Parathyroid adenoma (tissue), 2 donors: ENCODE data around the gene TYRO3.

Experiments
- H2AFZ ChIP-seq: fragments of 300-600 bp; sonication (generic); one replicate; pipeline ENCODE4 v1.7.0; 2017; ENCODE audit warnings: antibody characterized with exemption, mild to moderate bottlenecking
- H3K27ac ChIP-seq: fragments of 300-600 bp; sonication (generic); one replicate; pipeline ENCODE4 v1.7.0; 2017
- H3K27me3 ChIP-seq: fragments of 300-600 bp; sonication (generic); one replicate; pipeline ENCODE4 v1.7.0; 2017; ENCODE audit warnings: low read length; ENCODE audit not compliant: control insufficient read depth, insufficient read depth
- H3K36me3 ChIP-seq: fragments of 300-600 bp; sonication (generic); one replicate; pipeline ENCODE4 v1.7.0; 2017; ENCODE audit warnings: low read length; ENCODE audit not compliant: control insufficient read depth, insufficient read depth
- H3K4me1 ChIP-seq: fragments of 300-600 bp; sonication (generic); one replicate; pipeline ENCODE4 v1.7.0; 2017; ENCODE audit warnings: control low read depth
- H3K4me2 ChIP-seq: fragments of 300-600 bp; sonication (generic); one replicate; pipeline ENCODE4 v1.7.0; 2017; ENCODE audit warnings: low read length
- H3K4me3 ChIP-seq: fragments of 300-600 bp; sonication (generic); one replicate; pipeline ENCODE4 v1.7.0; 2017; ENCODE audit warnings: low read depth, low read length
- H3K79me2 ChIP-seq: fragments of 300-600 bp; sonication (generic); one replicate; pipeline ENCODE4 v1.7.0; 2017; ENCODE audit warnings: control low read depth
- H3K9ac ChIP-seq: fragments of 300-600 bp; sonication (generic); one replicate; pipeline ENCODE4 v1.7.0; 2017; ENCODE audit warnings: mild to moderate bottlenecking
- H3K9me3 ChIP-seq: fragments of 300-600 bp; sonication (generic); one replicate; pipeline ENCODE4 v1.7.0; 2017; ENCODE audit warnings: low read length; ENCODE audit not compliant: control insufficient read depth
- TF ChIP-seq, protein P1 (sequence below): fragments of 300-600 bp; sonication (generic); IDR thresholded peaks from one replicate; pipeline ENCODE4 v1.7.0; 2017; ENCODE audit warnings: antibody characterized with exemption, mild to moderate bottlenecking
- donor health status: primary hyperparathyroidism.

TYRO3 gene

DNA sequence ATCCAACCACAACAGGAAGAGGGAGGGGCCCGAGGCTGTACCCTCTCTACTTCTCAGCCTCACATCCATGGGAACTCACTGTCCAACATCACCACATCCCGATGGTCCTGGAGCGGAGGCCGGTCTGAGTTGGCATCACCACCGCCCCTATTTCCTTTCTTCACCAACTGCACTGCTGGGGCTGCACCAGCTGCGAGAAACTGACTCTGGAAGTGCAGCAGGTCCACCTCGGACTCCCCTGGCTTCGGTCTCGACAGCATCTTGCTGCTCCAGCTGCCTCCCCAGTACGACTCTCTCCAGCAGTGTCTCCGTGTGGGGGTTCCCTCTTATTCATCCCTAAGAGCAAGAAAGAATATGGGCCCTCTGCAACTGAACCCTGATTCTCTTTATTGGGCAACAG, 22.1 kb upstream of the TYRO3 start:
- H3K9ac ChIP-seq, result no peak overlapping the region
- H3K36me3 ChIP-seq, result no peaks in the 10 kb centered on the region
- TF ChIP-seq, protein P1, sequence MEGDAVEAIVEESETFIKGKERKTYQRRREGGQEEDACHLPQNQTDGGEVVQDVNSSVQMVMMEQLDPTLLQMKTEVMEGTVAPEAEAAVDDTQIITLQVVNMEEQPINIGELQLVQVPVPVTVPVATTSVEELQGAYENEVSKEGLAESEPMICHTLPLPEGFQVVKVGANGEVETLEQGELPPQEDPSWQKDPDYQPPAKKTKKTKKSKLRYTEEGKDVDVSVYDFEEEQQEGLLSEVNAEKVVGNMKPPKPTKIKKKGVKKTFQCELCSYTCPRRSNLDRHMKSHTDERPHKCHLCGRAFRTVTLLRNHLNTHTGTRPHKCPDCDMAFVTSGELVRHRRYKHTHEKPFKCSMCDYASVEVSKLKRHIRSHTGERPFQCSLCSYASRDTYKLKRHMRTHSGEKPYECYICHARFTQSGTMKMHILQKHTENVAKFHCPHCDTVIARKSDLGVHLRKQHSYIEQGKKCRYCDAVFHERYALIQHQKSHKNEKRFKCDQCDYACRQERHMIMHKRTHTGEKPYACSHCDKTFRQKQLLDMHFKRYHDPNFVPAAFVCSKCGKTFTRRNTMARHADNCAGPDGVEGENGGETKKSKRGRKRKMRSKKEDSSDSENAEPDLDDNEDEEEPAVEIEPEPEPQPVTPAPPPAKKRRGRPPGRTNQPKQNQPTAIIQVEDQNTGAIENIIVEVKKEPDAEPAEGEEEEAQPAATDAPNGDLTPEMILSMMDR, result no peak
- no peak overlapping the region for H3K27ac ChIP-seq
- no peaks in the 10 kb centered on the region for H3K4me1 ChIP-seq
- H3K9me3 ChIP-seq, result no peaks in the 10 kb centered on the region
- H3K4me2 ChIP-seq, result no peak overlapping the region
- no peak overlapping the region for H3K4me3 ChIP-seq
- no peaks in the 10 kb centered on the region for H3K27me3 ChIP-seq
- H3K79me2 ChIP-seq, result no peaks in the 10 kb centered on the region
- no peak overlapping the region for H2AFZ ChIP-seq

DNA sequence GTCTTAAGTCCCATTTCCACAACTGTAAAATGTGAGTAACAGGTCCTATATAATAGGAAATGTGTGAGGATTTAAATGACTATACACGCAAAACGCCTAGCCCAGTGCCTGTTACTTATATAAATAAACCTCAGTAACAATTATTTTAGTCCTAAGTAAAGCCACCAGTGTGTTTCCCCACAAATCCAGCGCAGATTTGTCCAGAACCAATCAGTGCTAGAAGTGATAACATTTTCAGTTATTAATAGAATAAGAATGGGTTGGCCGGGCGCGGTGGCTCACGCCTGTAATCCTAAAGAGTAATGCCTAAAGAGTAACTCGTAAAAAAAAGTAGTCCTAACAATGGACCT, 15.5 kb upstream of the TYRO3 start:
- no peaks in the 10 kb centered on the region for H3K27me3 ChIP-seq
- H3K4me1 ChIP-seq, result no peaks in the 10 kb centered on the region
- H3K4me3 ChIP-seq, result peak overlapping the region; percentile 93
- H3K36me3 ChIP-seq, result no peaks in the 10 kb centered on the region
- H3K9me3 ChIP-seq, result no peaks in the 10 kb centered on the region
- H3K9ac ChIP-seq, result peak overlapping the region; percentile 37
- TF ChIP-seq, protein P1, result no peak
- peak overlapping the region; percentile 92 for H3K4me2 ChIP-seq
- H2AFZ ChIP-seq, result peak overlapping the region; percentile 95
- no peaks in the 10 kb centered on the region for H3K79me2 ChIP-seq
- peak overlapping the region; percentile 64 for H3K27ac ChIP-seq

DNA sequence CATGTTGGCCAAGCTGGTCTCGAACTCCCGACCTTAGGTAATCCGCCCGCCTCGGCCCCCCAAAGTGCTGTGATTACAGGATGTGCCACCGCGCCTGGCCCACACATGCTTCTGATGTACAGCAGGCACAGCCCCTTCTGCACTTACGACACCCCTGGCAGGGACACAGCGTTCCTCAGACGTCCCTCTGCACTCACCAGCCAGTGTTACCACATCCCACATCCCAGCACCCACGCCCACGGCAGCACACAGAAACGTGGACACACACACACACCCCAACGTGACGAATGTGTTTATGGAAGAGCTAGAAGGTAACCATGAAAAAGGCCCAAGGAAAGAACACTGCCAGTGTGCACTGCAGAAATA, 14.4 kb upstream of the TYRO3 start:
- no peak overlapping the region for H3K27ac ChIP-seq
- no peak overlapping the region for H3K9ac ChIP-seq

DNA sequence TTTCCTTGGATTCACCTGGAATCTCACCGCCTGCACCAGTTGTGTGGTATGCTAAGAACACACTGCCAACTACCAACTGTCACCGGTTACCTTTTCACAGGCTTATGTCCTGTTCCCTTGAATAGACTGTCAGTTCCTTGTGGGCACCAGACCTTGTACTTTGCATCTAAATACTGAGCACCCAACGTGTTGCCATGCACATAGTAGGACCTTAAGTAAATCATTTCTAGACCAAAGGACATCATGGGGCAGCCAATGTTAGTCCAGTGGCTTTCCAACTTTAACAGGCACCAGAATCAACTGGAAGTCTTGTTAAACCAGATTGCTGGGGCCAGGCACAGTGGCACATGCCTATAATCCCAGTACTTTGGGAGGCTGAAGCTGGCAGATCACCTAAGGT, 13.8 kb upstream of the TYRO3 start:
- Histone ChIP-seq H3K4me3 (no peak overlapping the region), H3K36me3 (no peaks in the 10 kb centered on the region), H3K27ac (no peak overlapping the region), H3K9me3 (no peaks in the 10 kb centered on the region), H3K9ac (no peak overlapping the region), H3K4me1 (no peaks in the 10 kb centered on the region), H3K4me2 (no peak overlapping the region), H2AFZ (no peak overlapping the region), H3K27me3 (no peaks in the 10 kb centered on the region), H3K79me2 (no peaks in the 10 kb centered on the region)
- TF ChIP-seq, protein P1, result no peak

More for the DNA sequence above, 14.4 kb upstream of the TYRO3 start:
- no peaks in the 10 kb centered on the region for H3K27me3 ChIP-seq
- no peaks in the 10 kb centered on the region for H3K79me2 ChIP-seq
- peak overlapping the region; percentile 92 for H3K4me2 ChIP-seq
- no peak overlapping the region for H3K4me3 ChIP-seq
- no peaks in the 10 kb centered on the region for H3K9me3 ChIP-seq
- peak overlapping the region; percentile 95 for H2AFZ ChIP-seq
- TF ChIP-seq, protein P1, result no peak
- no peaks in the 10 kb centered on the region for H3K36me3 ChIP-seq
- no peaks in the 10 kb centered on the region for H3K4me1 ChIP-seq

DNA sequence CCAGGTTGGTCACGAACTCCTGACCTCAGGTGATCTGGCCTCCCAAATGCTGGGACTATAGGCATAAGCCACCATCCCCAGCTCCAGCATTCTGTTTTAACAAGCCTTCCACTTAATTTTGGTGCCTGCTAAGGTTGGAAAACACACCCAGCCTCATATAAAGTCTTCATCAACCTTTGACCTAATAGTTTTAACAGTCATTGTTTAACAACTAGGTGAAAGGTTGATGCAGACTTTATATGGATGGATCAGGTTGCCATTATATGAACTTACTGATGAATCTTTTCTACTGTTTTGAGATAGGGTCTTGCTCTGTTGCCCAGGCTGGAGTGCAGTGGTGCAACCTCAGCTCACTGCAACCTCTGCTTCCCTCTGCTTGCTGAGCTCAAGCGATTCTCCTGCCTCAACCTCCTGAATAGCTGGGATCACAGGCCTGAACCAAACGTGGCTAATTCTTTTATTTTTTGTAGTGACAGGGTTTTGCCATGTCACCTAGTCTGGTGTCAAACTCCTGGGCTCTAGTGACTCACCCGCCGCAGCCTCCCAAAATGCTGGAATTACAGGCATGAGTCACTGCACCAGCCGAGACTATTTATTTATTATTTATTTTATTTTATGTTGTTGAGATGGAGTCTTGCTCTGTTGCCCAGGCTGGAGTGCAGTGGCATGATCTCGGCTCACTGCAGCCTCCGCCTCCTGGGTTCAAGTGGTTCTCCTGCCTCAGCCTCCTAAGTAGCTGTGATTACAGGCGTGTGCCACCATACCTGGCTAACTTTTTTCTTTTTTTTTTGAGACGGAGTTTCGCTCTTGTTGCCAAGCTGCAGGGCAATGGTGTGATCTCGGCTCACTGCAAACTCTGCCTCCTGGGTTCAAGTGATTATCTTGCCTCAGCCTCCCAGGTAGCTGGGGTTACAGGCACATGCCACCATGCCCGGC, 11.9 kb upstream of the TYRO3 start:
- H3K79me2 ChIP-seq, result no peaks in the 10 kb centered on the region
- no peaks in the 10 kb centered on the region for H3K9me3 ChIP-seq
- no peaks in the 10 kb centered on the region for H3K36me3 ChIP-seq
- no peaks in the 10 kb centered on the region for H3K27me3 ChIP-seq
- TF ChIP-seq, protein P1, result no peak
- H3K4me1 ChIP-seq, result no peaks in the 10 kb centered on the region
- no peak overlapping the region for H3K9ac ChIP-seq
- no peak overlapping the region for H2AFZ ChIP-seq
- no peak overlapping the region for H3K4me3 ChIP-seq
- no peak overlapping the region for H3K4me2 ChIP-seq
- H3K27ac ChIP-seq, result no peak overlapping the region
